Activated naive CD4-positive, alpha-beta T cell treated with Interleukin-2 at 50 U/mL for 16 hours (primary cell): ENCODE measurements around the gene TRPV4.

Source experiments
- DNase-seq: peaks from one replicate; pipeline ENCODE4 v3.0.0-alpha.2; 2020

TRPV4 gene

GRCh38 chr12:109760930-109761921 lies 72.0 kb downstream of the TRPV4 start:
- DNase-seq, result no peak

- no peak for DNase-seq
Measured at GRCh38 chr12:109760031-109760929, 72.9 kb downstream of the TRPV4 start.

- no peak for DNase-seq
Measured at GRCh38 chr12:109759595-109759994, 73.6 kb downstream of the TRPV4 start.

- DNase-seq, result no peak
Measured at GRCh38 chr12:109758426-109759420, 74.5 kb downstream of the TRPV4 start.

GRCh38 chr12:109757671-109758265 lies 75.4 kb downstream of the TRPV4 start:
- DNase-seq, result no peak

- no peak for DNase-seq
Measured at GRCh38 chr12:109756457-109756856, 76.7 kb downstream of the TRPV4 start.

- no peak for DNase-seq
Measured at GRCh38 chr12:109753959-109754358, 79.2 kb downstream of the TRPV4 start.

- DNase-seq, result no peak
Measured at GRCh38 chr12:109753054-109753401, 80.2 kb downstream of the TRPV4 start.

- no peak for DNase-seq
Measured at GRCh38 chr12:109752117-109753053, 80.8 kb downstream of the TRPV4 start.

- no peak for DNase-seq
Measured at GRCh38 chr12:109744986-109745942, 87.9 kb downstream of the TRPV4 start.

- no peak for DNase-seq
Measured at GRCh38 chr12:109744026-109744425, 89.2 kb downstream of the TRPV4 start.

GRCh38 chr12:109743076-109743910 lies 89.9 kb downstream of the TRPV4 start:
- no peak for DNase-seq

GRCh38 chr12:109741970-109742703 lies 91.1 kb downstream of the TRPV4 start:
- DNase-seq, result no peak

GRCh38 chr12:109741286-109741969 lies 91.8 kb downstream of the TRPV4 start:
- DNase-seq, result no peak

- no peak for DNase-seq
Measured at GRCh38 chr12:109740694-109741245, 92.4 kb downstream of the TRPV4 start.

- DNase-seq, result no peak
Measured at GRCh38 chr12:109739747-109740693, 93.2 kb downstream of the TRPV4 start.
